ENCODE data around the gene CDS2. TPM values are rescaled to one million over a fixed set of nuclear protein-coding genes. Genes with fewer than 3 reads are reported as not detected.

The CDS2 gene
- total RNA-seq, 4 donors from 2014 or later = 31.3 to 49.6 (median 38.4) TPM

DNA sequence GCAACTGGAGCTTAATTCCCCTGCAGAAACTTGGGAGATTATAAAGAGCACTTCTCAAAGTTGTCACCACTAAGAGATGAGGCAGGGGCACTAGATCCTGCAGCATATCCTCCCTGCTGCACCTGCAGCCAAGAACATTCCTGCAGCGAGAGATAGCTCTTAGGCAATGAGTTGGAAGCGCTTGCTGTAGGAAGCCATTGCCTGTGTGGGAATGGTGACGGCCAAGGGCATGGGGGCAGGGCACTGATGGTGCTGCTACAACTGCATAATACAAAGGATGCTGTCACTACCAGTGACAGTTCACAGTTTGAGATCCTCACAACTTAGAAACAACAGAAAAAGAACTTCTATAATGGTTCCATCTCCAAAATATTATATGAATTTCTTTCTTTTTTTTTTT lies 89.9 kb downstream of the CDS2 start:
- TF ChIP-seq, protein P1, sequence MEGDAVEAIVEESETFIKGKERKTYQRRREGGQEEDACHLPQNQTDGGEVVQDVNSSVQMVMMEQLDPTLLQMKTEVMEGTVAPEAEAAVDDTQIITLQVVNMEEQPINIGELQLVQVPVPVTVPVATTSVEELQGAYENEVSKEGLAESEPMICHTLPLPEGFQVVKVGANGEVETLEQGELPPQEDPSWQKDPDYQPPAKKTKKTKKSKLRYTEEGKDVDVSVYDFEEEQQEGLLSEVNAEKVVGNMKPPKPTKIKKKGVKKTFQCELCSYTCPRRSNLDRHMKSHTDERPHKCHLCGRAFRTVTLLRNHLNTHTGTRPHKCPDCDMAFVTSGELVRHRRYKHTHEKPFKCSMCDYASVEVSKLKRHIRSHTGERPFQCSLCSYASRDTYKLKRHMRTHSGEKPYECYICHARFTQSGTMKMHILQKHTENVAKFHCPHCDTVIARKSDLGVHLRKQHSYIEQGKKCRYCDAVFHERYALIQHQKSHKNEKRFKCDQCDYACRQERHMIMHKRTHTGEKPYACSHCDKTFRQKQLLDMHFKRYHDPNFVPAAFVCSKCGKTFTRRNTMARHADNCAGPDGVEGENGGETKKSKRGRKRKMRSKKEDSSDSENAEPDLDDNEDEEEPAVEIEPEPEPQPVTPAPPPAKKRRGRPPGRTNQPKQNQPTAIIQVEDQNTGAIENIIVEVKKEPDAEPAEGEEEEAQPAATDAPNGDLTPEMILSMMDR (IDR thresholded peaks at IDR 0.05; ENCODE audit: low read depth) = no peak

DNA sequence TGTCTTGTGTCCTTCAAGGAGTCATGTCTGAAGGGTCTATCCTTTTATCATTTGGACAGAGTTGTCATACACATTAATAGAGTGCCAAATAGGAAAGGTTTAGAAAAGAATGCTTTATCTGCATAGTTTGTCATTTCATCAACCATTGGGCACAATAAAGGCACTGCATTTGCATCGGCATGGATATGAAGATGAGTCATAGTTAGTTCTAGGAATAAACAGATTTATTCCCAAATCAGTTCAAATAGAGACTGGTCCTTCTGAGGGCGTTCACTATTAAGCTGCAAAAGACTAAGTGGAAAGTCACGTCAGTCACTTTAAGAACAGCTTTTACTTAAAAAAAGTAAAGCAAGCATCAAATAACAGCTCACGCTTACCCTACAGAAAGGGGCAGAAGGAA lies 90.8 kb downstream of the CDS2 start:
- TF ChIP-seq, protein P1 (IDR thresholded peaks at IDR 0.05; ENCODE audit: low read depth) = no peak

DNA sequence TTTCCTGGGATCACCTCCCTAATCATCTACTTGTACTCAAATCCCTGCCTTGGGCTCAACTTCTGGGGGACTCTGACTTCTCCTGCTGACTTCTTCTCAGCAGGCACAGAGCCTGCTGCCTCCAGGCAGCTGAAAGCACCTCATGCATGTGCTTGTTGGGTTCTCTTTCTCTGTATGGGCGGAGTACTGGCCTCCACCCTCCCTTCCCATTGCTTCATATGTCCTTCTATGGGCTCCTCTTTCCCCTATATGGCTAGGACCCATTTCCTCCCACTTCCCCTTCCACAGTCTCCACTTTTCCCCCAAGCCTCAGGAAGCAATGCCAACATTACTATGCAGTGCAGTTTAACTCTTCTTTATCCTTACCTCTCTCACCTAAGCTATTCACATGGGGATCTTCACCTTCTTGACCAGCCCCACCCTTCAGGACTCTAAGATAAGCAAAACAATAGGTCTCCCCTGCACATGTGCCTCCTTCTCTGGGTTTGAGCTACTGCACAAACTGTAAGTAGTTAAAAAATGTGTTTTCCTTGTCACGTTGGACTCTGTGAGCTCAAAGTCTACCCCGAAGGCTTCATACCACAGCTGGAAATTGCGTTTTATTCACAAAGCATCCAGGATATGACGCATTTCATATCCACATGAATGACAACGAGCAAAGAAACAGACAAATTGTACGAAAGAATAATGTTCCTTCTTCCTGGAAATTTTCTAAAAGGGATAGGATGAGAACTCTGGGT lies 93.7 kb downstream of the CDS2 start:
- TF ChIP-seq, protein P1 (IDR thresholded peaks at IDR 0.05; ENCODE audit: low read depth) = no peak

DNA sequence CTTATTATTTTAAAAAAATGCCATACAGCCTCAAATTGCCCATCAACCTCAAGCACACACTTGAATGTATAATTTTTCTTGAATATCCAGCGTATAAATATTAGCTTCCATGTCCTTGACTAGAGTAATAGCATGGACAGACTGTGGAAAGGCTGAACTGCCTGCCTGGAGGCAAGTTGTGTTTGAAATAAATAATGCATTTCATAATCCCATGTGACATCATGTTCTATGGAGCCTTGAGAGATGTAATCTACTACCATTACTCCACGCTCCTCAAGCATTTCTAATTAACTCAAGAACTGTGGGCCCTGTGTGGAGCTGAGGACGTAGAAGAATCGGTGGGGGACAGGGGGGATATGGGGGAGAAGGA lies 94.2 kb downstream of the CDS2 start:
- TF ChIP-seq, protein P1 (IDR thresholded peaks at IDR 0.05; ENCODE audit: low read depth) = no peak

DNA sequence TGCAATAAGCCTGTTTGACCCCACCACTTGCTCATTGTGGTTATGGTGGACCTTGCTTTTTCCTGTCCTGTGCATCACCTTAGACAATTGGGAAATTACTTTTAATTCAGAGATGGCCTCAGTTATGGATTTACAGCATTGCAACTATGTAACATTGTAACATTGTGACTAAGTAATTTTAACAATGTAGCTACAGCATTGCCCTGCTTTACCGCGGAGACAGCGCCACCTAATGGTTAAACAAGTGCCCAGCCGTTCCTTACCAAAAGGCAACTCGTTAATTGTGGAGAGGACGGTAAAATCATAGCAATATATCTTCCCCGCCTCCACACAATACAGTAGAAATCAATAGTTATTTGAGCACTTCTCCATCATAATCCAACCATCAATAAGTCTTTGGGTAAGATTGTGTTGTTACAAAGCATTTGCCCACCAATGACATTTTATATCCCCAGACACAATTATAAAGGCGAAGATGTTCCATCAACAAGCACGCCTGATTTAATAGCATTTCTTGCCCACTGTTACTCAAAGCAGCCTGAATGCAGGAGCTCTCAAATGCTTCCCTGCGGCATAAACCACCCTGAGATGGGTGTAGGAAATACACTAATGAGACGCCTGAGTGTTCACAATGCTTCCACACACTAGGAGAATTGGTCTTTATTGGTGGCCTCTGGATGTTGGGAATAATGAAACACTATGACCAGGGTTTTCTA lies 96.3 kb downstream of the CDS2 start:
- TF ChIP-seq, protein P1 (IDR thresholded peaks at IDR 0.05; ENCODE audit: low read depth) = no peak

DNA sequence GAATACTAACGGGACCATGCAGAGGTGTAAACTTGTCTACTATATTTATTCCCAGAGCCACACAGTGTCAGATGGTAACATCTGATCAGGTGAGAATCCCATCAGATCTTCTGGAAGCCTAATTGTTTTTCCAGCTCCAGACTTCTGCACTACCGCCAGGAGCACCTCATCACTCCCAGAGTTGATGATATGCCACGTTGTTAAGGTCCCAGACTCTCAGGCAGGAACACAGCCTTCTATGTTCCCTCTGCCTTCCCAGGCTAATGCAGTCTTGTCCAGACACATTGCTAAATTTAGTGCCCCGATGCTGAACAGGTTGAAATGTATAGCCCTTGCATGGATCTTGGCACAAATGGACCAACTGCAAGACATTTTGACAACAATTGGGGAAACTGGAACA lies 103.7 kb downstream of the CDS2 start:
- TF ChIP-seq, protein P1 (IDR thresholded peaks at IDR 0.05; ENCODE audit: low read depth) = no peak

DNA sequence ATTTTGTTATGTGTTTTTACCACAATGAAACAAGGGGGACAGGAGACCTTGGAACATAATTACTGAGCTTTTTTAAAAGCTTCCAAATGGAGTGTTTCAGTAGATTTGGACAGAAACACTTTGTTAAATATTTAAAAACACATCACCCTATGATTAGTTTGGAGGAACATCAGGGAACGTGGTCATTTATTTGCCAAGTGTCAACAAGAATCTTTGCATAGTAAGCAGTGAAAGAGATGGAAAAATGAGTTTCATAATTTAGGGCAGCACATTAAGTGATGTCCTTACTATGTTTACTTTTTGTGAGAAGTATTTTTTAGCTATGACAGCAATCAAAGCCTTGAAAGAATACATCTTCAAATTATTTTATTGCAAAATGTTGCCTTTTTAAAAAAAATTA lies 107.3 kb downstream of the CDS2 start:
- TF ChIP-seq, protein P1 (IDR thresholded peaks at IDR 0.05; ENCODE audit: low read depth) = no peak

All from subcutaneous adipose tissue (tissue), 4 donors.